GM13976 (cell line): ENCODE results near the gene PPP2R3C.
"Not testable (repeated sequence)": the region's sequence is repeated elsewhere in the genome, so short reads cannot be mapped to it uniquely, and the experiment has no call there.

ENCODE experiments used
- DNase-seq: peaks from one replicate; pipeline ENCODE4 v3.0.0; 2012; ENCODE audit warnings: low spot score
- in situ Hi-C: fragments of 300-500 bp; cut with MboI; formaldehyde crosslinking; loops from one replicate; pipeline ENCODE4 v1.12.0; 2022; ENCODE audit warnings: low sequenced_read_pairs, mixed read lengths, inconsistent platforms; ENCODE audit not compliant: unreplicated experiment
- TF ChIP-seq, protein P1 (sequence below): IDR thresholded peaks from 2 replicates; pipeline ENCODE4 v1.5.1; 2012; ENCODE audit warnings: borderline replicate concordance, mild to moderate bottlenecking; ENCODE audit not compliant: insufficient read depth; ENCODE audit errors: extremely low read depth, missing control alignments, control extremely low read depth

The PPP2R3C gene

DNA sequence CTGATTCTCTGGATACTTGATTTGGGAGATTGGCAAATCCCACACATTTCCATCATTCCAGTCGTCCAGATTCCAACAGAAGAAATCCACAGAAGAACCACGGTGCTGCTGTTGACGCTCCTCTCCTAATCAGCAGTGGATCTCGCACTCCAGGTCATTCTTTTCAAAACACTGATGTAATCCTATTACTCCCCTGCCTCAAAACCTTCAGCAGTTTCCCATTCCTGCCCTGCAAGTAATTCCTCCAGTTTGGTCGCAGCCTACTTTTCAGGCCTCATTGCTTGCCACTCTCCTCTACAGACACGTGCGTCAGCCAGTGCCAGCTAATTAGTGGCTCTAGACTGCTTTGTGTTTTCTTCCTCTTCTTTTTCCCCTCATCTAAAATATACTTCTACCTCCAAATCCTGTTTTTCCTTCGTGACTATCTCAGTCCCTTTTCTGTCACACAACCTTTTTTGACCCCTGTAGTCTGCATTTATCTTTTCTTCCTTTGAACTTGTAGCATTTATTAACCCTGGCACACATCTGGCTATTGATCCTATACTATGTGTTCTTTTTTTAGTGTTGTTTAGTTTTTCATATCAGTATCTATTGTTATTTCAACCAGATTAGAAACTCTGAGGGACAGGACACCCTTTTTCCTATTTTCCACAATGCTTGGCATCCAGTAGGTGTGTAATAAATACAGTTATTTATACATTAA is 37.3 kb upstream of the PPP2R3C start:
- TF ChIP-seq, protein P1, sequence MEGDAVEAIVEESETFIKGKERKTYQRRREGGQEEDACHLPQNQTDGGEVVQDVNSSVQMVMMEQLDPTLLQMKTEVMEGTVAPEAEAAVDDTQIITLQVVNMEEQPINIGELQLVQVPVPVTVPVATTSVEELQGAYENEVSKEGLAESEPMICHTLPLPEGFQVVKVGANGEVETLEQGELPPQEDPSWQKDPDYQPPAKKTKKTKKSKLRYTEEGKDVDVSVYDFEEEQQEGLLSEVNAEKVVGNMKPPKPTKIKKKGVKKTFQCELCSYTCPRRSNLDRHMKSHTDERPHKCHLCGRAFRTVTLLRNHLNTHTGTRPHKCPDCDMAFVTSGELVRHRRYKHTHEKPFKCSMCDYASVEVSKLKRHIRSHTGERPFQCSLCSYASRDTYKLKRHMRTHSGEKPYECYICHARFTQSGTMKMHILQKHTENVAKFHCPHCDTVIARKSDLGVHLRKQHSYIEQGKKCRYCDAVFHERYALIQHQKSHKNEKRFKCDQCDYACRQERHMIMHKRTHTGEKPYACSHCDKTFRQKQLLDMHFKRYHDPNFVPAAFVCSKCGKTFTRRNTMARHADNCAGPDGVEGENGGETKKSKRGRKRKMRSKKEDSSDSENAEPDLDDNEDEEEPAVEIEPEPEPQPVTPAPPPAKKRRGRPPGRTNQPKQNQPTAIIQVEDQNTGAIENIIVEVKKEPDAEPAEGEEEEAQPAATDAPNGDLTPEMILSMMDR = no peak
- no peak for DNase-seq
- in situ Hi-C loops = no loop called here

DNA sequence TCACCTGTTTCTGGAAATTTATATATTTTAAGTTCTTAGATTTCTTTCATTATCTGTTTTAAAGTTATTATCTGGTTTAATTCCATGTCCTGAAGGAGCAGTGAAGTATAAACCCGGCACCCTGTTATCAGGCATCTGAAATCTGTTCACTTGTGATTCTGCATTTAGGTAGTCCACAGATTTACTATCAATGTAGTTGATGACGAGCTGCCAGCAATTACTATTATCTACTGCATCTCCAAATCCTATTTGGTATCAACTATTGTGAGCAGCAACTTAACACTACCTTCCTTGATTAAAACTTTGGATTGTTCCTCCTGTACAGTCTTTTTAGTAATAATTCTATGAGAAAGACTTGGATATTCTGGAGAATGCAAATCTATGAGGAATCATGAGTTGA is 36.7 kb upstream of the PPP2R3C start:
- no peak for DNase-seq
- in situ Hi-C loops = no loop called here
- TF ChIP-seq, protein P1 = no peak

DNA sequence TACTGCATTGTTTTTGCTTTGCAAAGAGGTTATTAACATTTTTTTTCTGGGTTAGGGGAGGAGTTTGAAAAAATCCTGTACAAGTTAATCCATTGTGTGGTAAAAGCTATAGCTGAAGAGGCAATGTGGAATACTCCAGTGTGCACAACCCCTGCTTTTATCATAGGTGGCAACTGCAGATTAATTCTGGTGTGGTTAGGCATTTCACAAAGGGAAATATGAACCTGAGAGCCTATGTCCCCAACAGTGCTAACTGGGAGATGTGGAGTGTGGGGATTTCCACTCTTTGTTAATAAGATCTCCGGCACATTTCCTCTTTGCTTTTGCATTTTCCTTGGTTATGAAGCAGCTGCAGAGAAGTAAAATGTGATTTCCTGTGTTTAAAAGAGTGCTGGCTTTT is 34.2 kb upstream of the PPP2R3C start:
- in situ Hi-C loops = no loop called here
- TF ChIP-seq, protein P1 = no peak
- DNase-seq = peak; percentile 45

DNA sequence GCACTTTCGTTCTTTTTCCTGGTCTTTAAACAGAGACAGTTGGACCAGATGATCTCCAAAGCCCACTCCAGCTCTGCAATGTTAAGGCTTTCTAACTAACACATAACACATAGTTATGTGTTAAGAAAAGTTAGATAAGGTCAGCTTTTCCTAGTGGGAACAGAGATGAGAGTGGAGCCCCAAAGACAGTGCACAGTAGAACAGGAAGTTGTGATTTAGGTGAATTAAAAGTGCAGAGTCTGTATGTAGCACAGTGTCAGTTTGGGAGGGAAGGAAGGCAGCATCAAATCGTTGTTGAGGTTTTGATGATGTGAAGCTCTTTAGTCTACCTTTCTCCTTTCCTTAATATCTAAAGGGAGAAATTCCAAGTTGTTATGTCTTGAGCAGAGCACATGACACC is 32.2 kb upstream of the PPP2R3C start:
- TF ChIP-seq, protein P1 = no peak
- in situ Hi-C loops = no loop called here
- no peak for DNase-seq

DNA sequence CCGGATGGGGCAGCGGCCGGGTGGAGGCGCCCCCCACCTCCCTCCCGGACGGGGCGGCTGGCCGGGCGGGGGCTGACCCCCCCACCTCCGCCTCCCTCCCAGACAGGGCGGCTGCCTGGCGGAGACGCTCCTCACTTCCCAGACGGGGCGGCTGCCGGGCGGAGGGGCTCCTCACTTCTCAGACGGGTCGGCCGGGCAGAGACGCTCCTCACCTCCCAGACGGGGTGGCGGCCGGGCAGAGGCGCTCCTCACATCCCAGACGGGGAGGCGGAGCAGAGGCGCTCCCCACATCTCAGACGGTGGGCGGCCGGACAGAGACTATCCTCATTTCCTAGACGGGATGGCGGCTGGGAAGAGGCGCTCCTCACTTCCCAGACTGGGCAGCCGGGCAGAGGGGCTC is 30.7 kb upstream of the PPP2R3C start:
- DNase-seq, in situ Hi-C loops: not testable (repeated sequence)

DNA sequence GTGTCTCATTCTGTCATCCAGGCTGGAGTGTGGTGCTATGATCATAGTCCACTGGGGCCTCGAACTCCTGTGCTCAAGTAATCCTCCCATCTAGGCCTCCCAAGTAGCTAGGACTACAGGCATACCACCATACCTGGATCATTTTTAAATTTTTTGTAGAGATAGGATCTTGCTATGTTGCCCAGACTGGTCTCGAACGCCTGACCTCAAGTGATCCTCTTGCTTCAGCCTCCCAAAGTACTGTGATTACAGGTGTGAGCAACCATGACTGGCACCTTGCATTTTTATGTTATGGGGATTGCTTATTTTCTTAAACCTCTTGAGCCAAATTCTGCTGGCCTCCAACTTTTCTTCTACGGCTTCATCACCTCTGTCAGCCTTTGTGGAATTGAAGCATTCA is 27.4 kb upstream of the PPP2R3C start:
- no peak for DNase-seq
- TF ChIP-seq, protein P1 = no peak
- in situ Hi-C loops = loop anchor here (10.0 kb wide), 1 partner anchor 536 kb away; no protein-coding TSS in a partner anchor

DNA sequence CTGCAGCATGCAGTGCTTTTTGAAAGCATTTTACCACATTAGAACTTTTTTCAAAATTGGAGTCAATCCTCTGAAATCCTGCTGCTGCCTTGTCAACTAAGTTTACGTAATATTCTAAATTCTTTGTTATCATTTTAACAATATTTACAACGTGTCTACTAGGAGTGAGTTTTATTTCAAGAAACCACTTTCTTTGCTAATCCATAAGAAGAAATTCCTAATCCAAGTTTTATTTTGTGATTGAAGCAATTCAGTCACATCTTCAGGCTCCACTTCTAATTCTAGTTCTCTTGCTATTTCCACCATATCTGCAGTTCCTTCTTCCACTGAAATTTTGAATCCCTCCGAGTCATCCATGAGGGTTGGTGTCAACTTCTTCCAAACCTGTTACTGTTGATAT is 25.9 kb upstream of the PPP2R3C start:
- no peak for DNase-seq
- TF ChIP-seq, protein P1 = no peak
- in situ Hi-C loops = loop anchor here (10.0 kb wide), 1 partner anchor 537 kb away; no protein-coding TSS in a partner anchor
